Activated T-helper 1 cell treated with anti-CD3 and anti-CD28 coated beads, Interleukin-12 subunit alpha, Interleukin-12 subunit beta, Interleukin-2, Interleukin-4 antibody, amounts not matched to agents 30 ng/mL and 10 ng/mL and 1 ng/mL, durations not matched to agents 14 hours and 24 hours and 36 hours (primary cell): ENCODE measurements around the gene TMEM81. TPM values are rescaled to one million over a fixed set of nuclear protein-coding genes. Genes with fewer than 3 reads are reported as not detected.

ENCODE experiments used
- DNase-seq: peaks from one replicate; pipeline ENCODE4 v3.0.0; 2021; ENCODE audit warnings: low spot score
- H3K27ac Mint-ChIP-seq: one replicate; pipeline ENCODE4 v1.8.0; 2021; ENCODE audit warnings: mild to moderate bottlenecking, mixed read lengths
- H3K27me3 Mint-ChIP-seq: one replicate; pipeline ENCODE4 v1.8.0; 2022; ENCODE audit warnings: mild to moderate bottlenecking, moderate library complexity, mixed read lengths; ENCODE audit not compliant: insufficient read depth
- H3K36me3 Mint-ChIP-seq: one replicate; pipeline ENCODE4 v1.8.0; 2021; ENCODE audit warnings: low read depth, mixed read lengths
- H3K4me1 Mint-ChIP-seq: one replicate; pipeline ENCODE4 v1.8.0; 2021; ENCODE audit warnings: low read depth, mixed read lengths
- H3K4me3 Mint-ChIP-seq: one replicate; pipeline ENCODE4 v1.8.0; 2021; ENCODE audit warnings: mild to moderate bottlenecking, moderate library complexity, mixed read lengths
- H3K9me3 Mint-ChIP-seq: one replicate; pipeline ENCODE4 v1.8.0; 2021; ENCODE audit warnings: mixed read lengths
- intact Hi-C: fragments of 100-400 bp; cut with micrococcal nuclease; formaldehyde crosslinking; loops from one replicate; pipeline ENCODE4 v1.15.1; 2024
- total RNA-seq: library from RNA; stranded (reverse); gene quantifications from 2 replicates; pipeline ENCODE4 v1.2.3, GENCODE V29; 2022

Gene TMEM81, protein sequence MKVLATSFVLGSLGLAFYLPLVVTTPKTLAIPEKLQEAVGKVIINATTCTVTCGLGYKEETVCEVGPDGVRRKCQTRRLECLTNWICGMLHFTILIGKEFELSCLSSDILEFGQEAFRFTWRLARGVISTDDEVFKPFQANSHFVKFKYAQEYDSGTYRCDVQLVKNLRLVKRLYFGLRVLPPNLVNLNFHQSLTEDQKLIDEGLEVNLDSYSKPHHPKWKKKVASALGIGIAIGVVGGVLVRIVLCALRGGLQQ
- 2.6 and 2.7 TPM in 2 replicates for total RNA-seq

GRCh38 chr1:205084360-205084759 is at the start of gene TMEM81:
TSS of gene TMEM81 (minus strand) at chr1:205084460. CDS start at chr1:205084320, 140 bp downstream.
- Mint-ChIP-seq H3K9me3 (no peaks in the 10 kb centered on the region), H3K27ac (no peak within 1 kb of the TSS), H3K36me3 (peaks cover 35% of the 10 kb centered on the region), H3K27me3 (no peaks in the 10 kb centered on the region), H3K4me3 (no peak within 1 kb of the TSS), H3K4me1 (no peaks in the 10 kb centered on the region)
- no peak for DNase-seq
- intact Hi-C loops: no loop called here

GRCh38 chr1:205133287-205133686 is 49.0 kb upstream of the TMEM81 start:
- intact Hi-C loops: no loop called here
- H3K36me3 Mint-ChIP-seq: no peaks in the 10 kb centered on the region
- H3K9me3 Mint-ChIP-seq: no peaks in the 10 kb centered on the region
- no peaks in the 10 kb centered on the region for H3K27me3 Mint-ChIP-seq
- no peak overlapping the region for H3K4me3 Mint-ChIP-seq
- no peak for DNase-seq
- no peaks in the 10 kb centered on the region for H3K4me1 Mint-ChIP-seq
- no peak overlapping the region for H3K27ac Mint-ChIP-seq

- no peaks in the 10 kb centered on the region for H3K4me1 Mint-ChIP-seq
- no peak overlapping the region for H3K27ac Mint-ChIP-seq
- no peak for DNase-seq
- intact Hi-C loops: loop anchor here (10.0 kb wide), 1 partner anchor 615 kb away; the partner anchor contains the start of gene MDM4
- H3K4me3 Mint-ChIP-seq: no peak overlapping the region
- no peaks in the 10 kb centered on the region for H3K9me3 Mint-ChIP-seq
- no peaks in the 10 kb centered on the region for H3K27me3 Mint-ChIP-seq
- no peaks in the 10 kb centered on the region for H3K36me3 Mint-ChIP-seq
These were observed 45.3 kb upstream of the TMEM81 start for GRCh38 chr1:205129447-205130029.

DNA sequence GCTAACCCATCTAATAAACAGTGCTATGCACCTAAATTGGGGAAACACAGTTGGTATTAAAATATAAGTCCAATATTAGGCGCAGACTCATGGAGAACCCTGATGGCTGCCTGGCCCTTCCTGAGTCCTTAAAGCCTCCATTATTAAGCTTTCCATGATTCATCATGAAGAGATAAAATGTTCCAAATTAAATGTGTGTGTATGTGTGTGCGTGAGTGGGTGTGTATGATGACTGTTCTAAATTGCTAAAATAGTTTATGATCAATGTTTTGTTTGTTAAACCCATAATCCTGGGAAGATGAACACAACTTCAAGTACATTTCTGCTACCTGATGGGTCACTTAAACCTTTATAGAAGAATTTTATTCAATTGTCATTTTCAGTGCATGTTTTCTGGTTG is 43.8 kb upstream of the TMEM81 start:
- Mint-ChIP-seq H3K27ac (no peak overlapping the region), H3K4me1 (no peaks in the 10 kb centered on the region), H3K27me3 (no peaks in the 10 kb centered on the region), H3K9me3 (no peaks in the 10 kb centered on the region), H3K4me3 (no peak overlapping the region), H3K36me3 (no peaks in the 10 kb centered on the region)
- DNase-seq: no peak
- intact Hi-C loops: loop anchor here (10.0 kb wide), 1 partner anchor 613 kb away; the partner anchor contains the start of gene MDM4

DNA sequence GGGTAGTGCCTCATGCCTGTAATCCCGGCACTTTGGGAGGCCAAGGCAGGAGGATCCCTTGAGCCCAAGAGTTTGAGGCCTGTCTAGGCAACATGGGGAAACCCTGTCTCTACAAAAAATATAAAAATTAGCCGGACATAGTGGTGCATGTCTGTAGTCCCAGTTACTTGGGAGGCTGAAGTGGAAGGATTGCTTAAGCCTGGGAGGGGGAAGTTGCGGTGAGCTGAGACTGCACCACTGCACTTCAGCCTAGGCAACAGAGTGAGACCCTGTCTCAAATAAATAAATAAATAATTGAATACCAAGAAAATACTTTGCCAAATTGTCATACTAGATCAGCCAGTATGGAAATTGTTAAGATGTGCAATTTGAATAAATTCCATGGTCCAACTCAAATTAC is 43.4 kb upstream of the TMEM81 start:
- peaks cover 3% of the 10 kb centered on the region for H3K4me1 Mint-ChIP-seq
- H3K27me3 Mint-ChIP-seq: no peaks in the 10 kb centered on the region
- no peak overlapping the region for H3K4me3 Mint-ChIP-seq

GRCh38 chr1:205124726-205125125 is 40.5 kb upstream of the TMEM81 start:
- Mint-ChIP-seq H3K27ac (no peak overlapping the region), H3K4me1 (peaks cover 28% of the 10 kb centered on the region), H3K36me3 (peaks cover 6% of the 10 kb centered on the region), H3K4me3 (no peak overlapping the region), H3K9me3 (no peaks in the 10 kb centered on the region), H3K27me3 (no peaks in the 10 kb centered on the region)
- DNase-seq: no peak
- intact Hi-C loops: loop anchor here (5.0 to 10.0 kb wide), 2 partner anchors 188 to 610 kb away; partner anchors contain the start of gene MDM4

More for the DNA sequence above, 43.4 kb upstream of the TMEM81 start:
- Mint-ChIP-seq H3K36me3 (no peaks in the 10 kb centered on the region), H3K9me3 (no peaks in the 10 kb centered on the region), H3K27ac (no peak overlapping the region)
- intact Hi-C loops: loop anchor here (10.0 kb wide), 1 partner anchor 613 kb away; the partner anchor contains the start of gene MDM4
- no peak for DNase-seq

DNA sequence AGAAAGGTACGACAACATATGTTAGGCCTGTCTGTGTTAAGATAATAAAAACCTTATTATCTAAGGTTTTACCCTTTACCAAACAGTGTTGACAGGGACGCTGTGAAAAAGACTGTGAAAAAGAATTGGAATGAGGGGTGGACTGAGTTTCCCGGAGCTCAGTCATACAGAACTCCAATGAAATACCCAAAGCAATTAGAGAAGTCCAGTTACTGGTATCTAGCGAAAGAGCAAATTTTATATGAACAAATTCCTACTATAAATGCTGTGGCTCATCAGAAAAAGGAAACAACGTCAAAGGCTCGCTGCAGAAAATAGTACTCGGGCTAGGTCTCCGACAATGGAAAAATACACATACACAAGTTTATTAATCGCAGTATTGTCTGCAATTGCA is 38.2 kb upstream of the TMEM81 start:
- DNase-seq: no peak
- Mint-ChIP-seq H3K36me3 (peaks cover 13% of the 10 kb centered on the region), H3K27me3 (no peaks in the 10 kb centered on the region), H3K9me3 (no peaks in the 10 kb centered on the region), H3K4me1 (peaks cover 39% of the 10 kb centered on the region), H3K27ac (peak overlapping the region; percentile 98), H3K4me3 (peak overlapping the region; percentile 98)
- intact Hi-C loops: loop anchor here (1.0 to 10.0 kb wide), 8 partner anchors 19 to 608 kb away; partner anchors contain the start of genes DSTYK and MDM4

- DNase-seq: peak; percentile 92
- H3K4me3 Mint-ChIP-seq: peak within 1 kb of the TSS; percentile 98
- H3K27ac Mint-ChIP-seq: peak within 1 kb of the TSS; percentile 98
- peaks cover 13% of the 10 kb centered on the region for H3K36me3 Mint-ChIP-seq
- intact Hi-C loops: loop anchor here (1.0 to 10.0 kb wide), 8 partner anchors 19 to 607 kb away; partner anchors contain the start of genes DSTYK and MDM4
- H3K27me3 Mint-ChIP-seq: no peaks in the 10 kb centered on the region
- H3K9me3 Mint-ChIP-seq: no peaks in the 10 kb centered on the region
- peaks cover 39% of the 10 kb centered on the region for H3K4me1 Mint-ChIP-seq
These were observed 37.6 kb upstream of the TMEM81 start, which contains the start of gene RBBP5 for GRCh38 chr1:205121660-205122488. TSS of gene RBBP5 (minus strand) at chr1:205121978. CDS start at chr1:205121873, 105 bp downstream.

GRCh38 chr1:205118752-205119151 is 34.5 kb upstream of the TMEM81 start:
- Mint-ChIP-seq H3K27me3 (no peaks in the 10 kb centered on the region), H3K36me3 (peaks cover 14% of the 10 kb centered on the region), H3K27ac (no peak overlapping the region), H3K9me3 (no peaks in the 10 kb centered on the region), H3K4me1 (peaks cover 39% of the 10 kb centered on the region), H3K4me3 (no peak overlapping the region)
- no peak for DNase-seq
- intact Hi-C loops: no loop called here

- no peak overlapping the region for H3K27ac Mint-ChIP-seq
- H3K9me3 Mint-ChIP-seq: no peaks in the 10 kb centered on the region
- no peaks in the 10 kb centered on the region for H3K27me3 Mint-ChIP-seq
- peaks cover 19% of the 10 kb centered on the region for H3K36me3 Mint-ChIP-seq
- intact Hi-C loops: no loop called here
- DNase-seq: no peak
- H3K4me3 Mint-ChIP-seq: no peak overlapping the region
- no peaks in the 10 kb centered on the region for H3K4me1 Mint-ChIP-seq
These were observed 27.1 kb upstream of the TMEM81 start for GRCh38 chr1:205111354-205111753.

DNA sequence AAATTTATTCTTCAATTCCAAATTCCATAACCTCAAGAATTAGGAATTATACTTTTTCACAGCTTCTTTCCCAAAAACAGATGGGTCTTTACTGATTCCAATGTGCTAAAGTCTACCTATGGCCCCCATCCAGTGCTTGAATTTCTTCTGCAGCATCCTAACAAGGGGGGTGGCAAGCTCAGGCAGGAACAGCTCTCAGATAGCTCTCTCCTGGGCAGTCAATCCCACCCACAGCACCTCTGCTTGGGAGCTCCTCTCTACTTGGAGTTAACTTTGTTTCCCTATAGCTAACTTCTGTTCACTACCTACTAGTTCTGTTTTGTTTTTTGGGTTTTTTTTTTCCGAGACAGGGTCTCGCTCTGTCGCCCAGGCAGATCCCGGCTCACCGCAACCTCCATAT is 25.5 kb upstream of the TMEM81 start:
- Mint-ChIP-seq H3K4me3 (no peak overlapping the region), H3K9me3 (no peaks in the 10 kb centered on the region), H3K27me3 (no peaks in the 10 kb centered on the region), H3K36me3 (peaks cover 28% of the 10 kb centered on the region), H3K27ac (no peak overlapping the region), H3K4me1 (no peaks in the 10 kb centered on the region)
- intact Hi-C loops: no loop called here
- DNase-seq: no peak

DNA sequence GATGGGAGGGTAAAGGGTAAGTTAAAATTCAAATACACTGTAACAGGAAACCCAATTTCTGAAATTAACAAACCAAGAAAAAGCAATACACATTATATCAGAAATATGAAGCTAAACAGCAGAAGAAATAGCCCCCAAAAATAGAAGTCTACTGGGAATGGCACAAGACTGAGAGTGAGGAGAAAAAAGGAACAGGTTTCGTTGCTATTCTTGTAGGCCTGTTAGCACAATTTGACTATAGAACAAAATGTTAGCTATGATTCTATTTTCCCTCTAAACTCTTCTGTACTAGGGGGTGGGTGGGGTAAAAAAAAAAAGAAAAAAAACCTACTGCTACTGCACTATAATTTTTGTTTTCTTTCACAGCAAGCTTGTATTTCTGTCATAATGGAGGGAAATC is 25.0 kb upstream of the TMEM81 start:
- no peaks in the 10 kb centered on the region for H3K27me3 Mint-ChIP-seq
- no peaks in the 10 kb centered on the region for H3K4me1 Mint-ChIP-seq
- intact Hi-C loops: no loop called here
- peaks cover 30% of the 10 kb centered on the region for H3K36me3 Mint-ChIP-seq
- peak overlapping the region; percentile 21 for H3K27ac Mint-ChIP-seq
- H3K9me3 Mint-ChIP-seq: no peaks in the 10 kb centered on the region
- no peak overlapping the region for H3K4me3 Mint-ChIP-seq
- DNase-seq: no peak
